HepG2 (cell line): ENCODE measurements around the gene GJD4. TPM values are rescaled to one million over a fixed set of nuclear protein-coding genes. Genes with fewer than 3 reads are reported as not detected.

Source experiments
- ATAC-seq: fragments of 200-7000 bp; cut with Tn5 transposase; 3 replicates; pipeline ENCODE4 v1.9.1; 2020; ENCODE audit warnings: mild to moderate bottlenecking, moderate library complexity
- BruUV-seq: library from RNA; stranded (reverse); fragments of 400-500 nt; replicated peaks from 2 replicates; lab custom pipeline; 2021; lab: Mats Ljungman, UMichigan
- CTCF ChIA-PET: fragments of 300-600 bp; formaldehyde crosslinking; extraction: SDS; loops from one replicate; lab custom pipeline; 2021; ENCODE audit warnings: low total read pairs, inconsistent platforms, low intra/inter-chr PET ratio; lab: Yijun Ruan, JAX
- POLR2A ChIA-PET: fragments of 350-600 bp; sonication (Branson Sonifier 250); formaldehyde crosslinking; loops from one replicate; lab custom pipeline; 2020; ENCODE audit warnings: antibody characterized with exemption, inconsistent platforms; lab: Yijun Ruan, JAX
- DNase-seq: peaks from one replicate; pipeline ENCODE4 v3.0.0-alpha.2; 2015; ENCODE audit warnings: low spot score
- FAIRE-seq: peaks from 3 replicates; lab custom pipeline; 2011; peaks lifted over from hg19 to GRCh38; lab: Jason Lieb, UNC
- H2AFZ ChIP-seq: one replicate; pipeline ENCODE4 v1.6.1; 2011; ENCODE audit warnings: low read length, inconsistent platforms
- H3K27ac ChIP-seq: fragments of 300-600 bp; 3 replicates; pipeline ENCODE4 v1.8.0; 2011; ENCODE audit warnings: mixed run types, mild to moderate bottlenecking, mixed read lengths, low read length, inconsistent platforms; ENCODE audit not compliant: insufficient read depth; ENCODE audit errors: extremely low read length
- H3K27me3 ChIP-seq, 2 experiments: fragments of 200-600 bp in 1 of 2; 2 replicates in 1 of 2; 3 replicates in 1 of 2; pipeline versions ENCODE4 v1.6.0 to v1.8.0; 2011; ENCODE audit warnings: low read length in 2 of 2, mild to moderate bottlenecking in 2 of 2, moderate library complexity in 2 of 2, inconsistent platforms in 1 of 2; ENCODE audit not compliant: insufficient read depth in 2 of 2, control insufficient read depth in 1 of 2
- H3K36me3 ChIP-seq, 2 experiments: fragments of 200-600 bp in 1 of 2; replicated peaks in 1 of 2; 2 replicates in 1 of 2; 3 replicates in 1 of 2; pipeline versions ENCODE4 v1.5.1 to v1.8.0; 2011; ENCODE audit warnings: low read length in 2 of 2, inconsistent platforms in 1 of 2; ENCODE audit not compliant: insufficient read depth in 2 of 2, control insufficient read depth in 1 of 2
- H3K4me1 ChIP-seq: 2 replicates; pipeline ENCODE4 v1.5.1; 2012; ENCODE audit warnings: low read length, inconsistent platforms; ENCODE audit not compliant: insufficient read depth
- H3K4me2 ChIP-seq: 2 replicates; pipeline ENCODE4 v1.6.0; 2011; ENCODE audit warnings: low read depth, low read length, inconsistent platforms
- H3K4me3 ChIP-seq, 3 experiments: fragments of 200-600 bp in 1 of 3; sonication (generic), shearing (Covaris generic) in 1 of 3; replicated peaks in 1 of 3; 2 replicates each; pipeline ENCODE4 v1.5.1; 2011 to 2016; ENCODE audit warnings: low read length in 3 of 3, inconsistent platforms in 2 of 3, low read depth in 2 of 3, mild to moderate bottlenecking in 2 of 3, control low read depth in 1 of 3, mixed read lengths in 1 of 3; ENCODE audit not compliant: insufficient read depth in 1 of 3
- H3K79me2 ChIP-seq: one replicate; pipeline ENCODE4 v1.6.1; 2011; ENCODE audit warnings: low read length, inconsistent platforms; ENCODE audit not compliant: insufficient read depth
- H3K9ac ChIP-seq: 2 replicates; pipeline ENCODE4 v1.6.0; 2011; ENCODE audit warnings: mild to moderate bottlenecking, low read depth, low read length, inconsistent platforms; ENCODE audit not compliant: insufficient read depth
- H3K9me3 ChIP-seq: 2 replicates; pipeline ENCODE4 v1.5.1; 2012; ENCODE audit warnings: mild to moderate bottlenecking, low read length
- H4K20me1 ChIP-seq: 2 replicates; pipeline ENCODE4 v1.6.0; 2011; ENCODE audit warnings: inconsistent platforms, mild to moderate bottlenecking, low read length, moderate library complexity; ENCODE audit not compliant: insufficient read depth
- MAFF ChIP-seq: IDR thresholded peaks from 2 replicates; pipeline ENCODE4 v1.6.1; 2011; ENCODE audit warnings: low read depth, low read length, improper control_type of control experiment
- MAFK ChIP-seq, 2 experiments: IDR thresholded peaks in 1 of 2; conservative IDR thresholded peaks in 1 of 2; 2 replicates each; pipeline ENCODE4 v1.6.1; 2011; ENCODE audit warnings: improper control_type of control experiment in 2 of 2, low read length in 2 of 2
- TBP ChIP-seq: sonication (generic); formaldehyde crosslinking; IDR thresholded peaks from 2 replicates; pipeline ENCODE4 v1.5.0; 2020; ENCODE audit warnings: missing genetic modification reagents
- WGBS: methylation state at CpG from one replicate; pipeline ENCODE4 v1.1.6; 2017; ENCODE audit warnings: low lambda C conversion rate; 5-methylcytosine and 5-hydroxymethylcytosine counted together
- in situ Hi-C: cut with HindIII; loops from 2 replicates; pipeline ENCODE4 v1.10.0; 2017; ENCODE audit warnings: low pct_unique_long_range_greater_than_20kb; ENCODE audit not compliant: extremely low pct_ligation_motif_present
- intact Hi-C: fragments of 100-400 bp; cut with micrococcal nuclease; formaldehyde crosslinking; loops from one replicate; pipeline ENCODE4 v1.10.0; 2022; ENCODE audit not compliant: unreplicated experiment
- polyA plus RNA-seq, 8 experiments: library from polyadenylated mRNA; depleted of rRNA in 3 of 8; stranded (reverse) in 7 of 8; unstranded in 1 of 8; fragments of >200 nt; fragmentation: Illumina TruSeq in 4 of 8; extraction: Trizol in 4 of 8; gene quantifications; 2 replicates each; pipeline versions ENCODE4 v1.2.1 to v1.2.3, GENCODE V29; 2011 to 2016; ENCODE audit warnings: low read depth in 4 of 8, missing spikeins in 1 of 8, mixed read lengths in 1 of 8; ENCODE audit not compliant: insufficient read depth in 1 of 8
- total RNA-seq, 5 experiments: library from RNA; depleted of rRNA; stranded (reverse); fragments of >200 nt; fragmentation: Illumina TruSeq; extraction: Trizol; gene quantifications; 2 replicates each; pipeline ENCODE4 v1.2.3, GENCODE V29; 2016; ENCODE audit warnings: low read depth in 1 of 5
- TF ChIP-seq, protein P1 (sequence below), 2 experiments: fragments of 450-650 bp in 1 of 2; sonication (generic) in 1 of 2; formaldehyde crosslinking in 1 of 2; IDR thresholded peaks; 2 replicates each; pipeline versions ENCODE4 v1.6.1 to v1.8.0; 2016 to 2022; ENCODE audit warnings: antibody characterized with exemption in 1 of 2, mild to moderate bottlenecking in 1 of 2, missing genetic modification reagents in 1 of 2
- TF ChIP-seq, protein P2 (sequence below): sonication (generic); formaldehyde crosslinking; IDR thresholded peaks from 2 replicates; pipeline ENCODE4 v1.4.0; 2020; ENCODE audit warnings: missing genetic modification reagents, borderline replicate concordance

The GJD4 gene
- total and polyA plus RNA-seq, 2 of the 13 experiments (the other 11 are each of a cell fraction or from before 2014, with no cell fraction given), result not detected

DNA sequence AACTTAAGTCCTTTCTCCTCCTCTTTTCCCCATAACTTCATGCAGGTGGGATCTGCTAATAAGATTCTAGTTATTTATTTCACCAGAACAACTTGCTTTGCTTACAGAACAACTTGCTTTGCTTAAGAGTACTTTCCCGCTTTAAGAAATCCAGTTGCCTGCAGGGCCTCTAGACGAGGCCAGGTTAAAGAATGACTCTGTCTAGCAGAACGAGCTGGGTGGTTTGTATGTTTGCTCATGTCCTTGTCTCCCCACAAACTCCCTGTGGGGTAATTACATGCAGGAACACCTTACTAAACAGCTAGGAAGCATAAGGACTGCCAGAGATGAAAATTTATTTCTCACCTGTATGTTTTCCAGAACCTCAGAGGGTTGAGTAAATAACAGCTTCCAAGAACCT lies 45.8 kb downstream of the GJD4 start (continued):
- TF ChIP-seq, protein P1, sequence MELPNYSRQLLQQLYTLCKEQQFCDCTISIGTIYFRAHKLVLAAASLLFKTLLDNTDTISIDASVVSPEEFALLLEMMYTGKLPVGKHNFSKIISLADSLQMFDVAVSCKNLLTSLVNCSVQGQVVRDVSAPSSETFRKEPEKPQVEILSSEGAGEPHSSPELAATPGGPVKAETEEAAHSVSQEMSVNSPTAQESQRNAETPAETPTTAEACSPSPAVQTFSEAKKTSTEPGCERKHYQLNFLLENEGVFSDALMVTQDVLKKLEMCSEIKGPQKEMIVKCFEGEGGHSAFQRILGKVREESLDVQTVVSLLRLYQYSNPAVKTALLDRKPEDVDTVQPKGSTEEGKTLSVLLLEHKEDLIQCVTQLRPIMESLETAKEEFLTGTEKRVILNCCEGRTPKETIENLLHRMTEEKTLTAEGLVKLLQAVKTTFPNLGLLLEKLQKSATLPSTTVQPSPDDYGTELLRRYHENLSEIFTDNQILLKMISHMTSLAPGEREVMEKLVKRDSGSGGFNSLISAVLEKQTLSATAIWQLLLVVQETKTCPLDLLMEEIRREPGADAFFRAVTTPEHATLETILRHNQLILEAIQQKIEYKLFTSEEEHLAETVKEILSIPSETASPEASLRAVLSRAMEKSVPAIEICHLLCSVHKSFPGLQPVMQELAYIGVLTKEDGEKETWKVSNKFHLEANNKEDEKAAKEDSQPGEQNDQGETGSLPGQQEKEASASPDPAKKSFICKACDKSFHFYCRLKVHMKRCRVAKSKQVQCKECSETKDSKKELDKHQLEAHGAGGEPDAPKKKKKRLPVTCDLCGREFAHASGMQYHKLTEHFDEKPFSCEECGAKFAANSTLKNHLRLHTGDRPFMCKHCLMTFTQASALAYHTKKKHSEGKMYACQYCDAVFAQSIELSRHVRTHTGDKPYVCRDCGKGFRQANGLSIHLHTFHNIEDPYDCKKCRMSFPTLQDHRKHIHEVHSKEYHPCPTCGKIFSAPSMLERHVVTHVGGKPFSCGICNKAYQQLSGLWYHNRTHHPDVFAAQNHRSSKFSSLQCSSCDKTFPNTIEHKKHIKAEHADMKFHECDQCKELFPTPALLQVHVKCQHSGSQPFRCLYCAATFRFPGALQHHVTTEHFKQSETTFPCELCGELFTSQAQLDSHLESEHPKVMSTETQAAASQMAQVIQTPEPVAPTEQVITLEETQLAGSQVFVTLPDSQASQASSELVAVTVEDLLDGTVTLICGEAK (IDR thresholded peaks at IDR 0.05), result no peak
- TF ChIP-seq, protein P1 (CRISPR knock-in tag; IDR thresholded peaks at IDR 0.05), result no peak
- TF ChIP-seq TBP (CRISPR knock-in tag), result no peak

DNA sequence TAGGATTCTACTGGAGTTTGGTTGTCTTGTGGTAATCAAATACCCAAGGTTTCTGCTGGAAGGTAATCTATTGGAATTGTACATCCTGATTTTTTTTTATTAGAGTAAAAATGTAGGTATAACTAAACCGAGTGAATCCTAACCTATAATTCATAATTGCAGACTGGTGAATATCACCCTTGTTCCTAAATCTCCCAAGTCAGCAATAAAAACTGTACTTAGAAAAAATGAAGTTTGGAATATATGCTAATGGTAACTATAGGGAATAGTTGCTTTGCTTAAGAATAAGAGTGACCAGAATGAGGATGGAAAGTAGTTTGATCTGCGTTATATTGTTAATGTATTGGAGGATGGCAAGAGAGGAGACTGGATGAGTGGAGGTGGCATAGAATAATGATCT lies 47.7 kb downstream of the GJD4 start:
- ATAC-seq, result no peak
- Histone ChIP-seq H4K20me1 (no peaks in the 10 kb centered on the region), H3K9ac (no peak overlapping the region), H3K4me1 (no peaks in the 10 kb centered on the region), H3K4me2 (no peak overlapping the region), H3K27ac (no peak overlapping the region), H3K27me3 (no peaks in the 10 kb centered on the region), H3K36me3 (no peaks in the 10 kb centered on the region), H2AFZ (no peak overlapping the region), H3K4me3 (no peak overlapping the region), H3K9me3 (no peaks in the 10 kb centered on the region), H3K79me2 (no peaks in the 10 kb centered on the region)
- ChIA-PET CTCF (no interaction called here), POLR2A (no interaction called here)
- in situ Hi-C loops, result no loop called here
- no TSS peak for BruUV-seq
- TF ChIP-seq, protein P2, sequence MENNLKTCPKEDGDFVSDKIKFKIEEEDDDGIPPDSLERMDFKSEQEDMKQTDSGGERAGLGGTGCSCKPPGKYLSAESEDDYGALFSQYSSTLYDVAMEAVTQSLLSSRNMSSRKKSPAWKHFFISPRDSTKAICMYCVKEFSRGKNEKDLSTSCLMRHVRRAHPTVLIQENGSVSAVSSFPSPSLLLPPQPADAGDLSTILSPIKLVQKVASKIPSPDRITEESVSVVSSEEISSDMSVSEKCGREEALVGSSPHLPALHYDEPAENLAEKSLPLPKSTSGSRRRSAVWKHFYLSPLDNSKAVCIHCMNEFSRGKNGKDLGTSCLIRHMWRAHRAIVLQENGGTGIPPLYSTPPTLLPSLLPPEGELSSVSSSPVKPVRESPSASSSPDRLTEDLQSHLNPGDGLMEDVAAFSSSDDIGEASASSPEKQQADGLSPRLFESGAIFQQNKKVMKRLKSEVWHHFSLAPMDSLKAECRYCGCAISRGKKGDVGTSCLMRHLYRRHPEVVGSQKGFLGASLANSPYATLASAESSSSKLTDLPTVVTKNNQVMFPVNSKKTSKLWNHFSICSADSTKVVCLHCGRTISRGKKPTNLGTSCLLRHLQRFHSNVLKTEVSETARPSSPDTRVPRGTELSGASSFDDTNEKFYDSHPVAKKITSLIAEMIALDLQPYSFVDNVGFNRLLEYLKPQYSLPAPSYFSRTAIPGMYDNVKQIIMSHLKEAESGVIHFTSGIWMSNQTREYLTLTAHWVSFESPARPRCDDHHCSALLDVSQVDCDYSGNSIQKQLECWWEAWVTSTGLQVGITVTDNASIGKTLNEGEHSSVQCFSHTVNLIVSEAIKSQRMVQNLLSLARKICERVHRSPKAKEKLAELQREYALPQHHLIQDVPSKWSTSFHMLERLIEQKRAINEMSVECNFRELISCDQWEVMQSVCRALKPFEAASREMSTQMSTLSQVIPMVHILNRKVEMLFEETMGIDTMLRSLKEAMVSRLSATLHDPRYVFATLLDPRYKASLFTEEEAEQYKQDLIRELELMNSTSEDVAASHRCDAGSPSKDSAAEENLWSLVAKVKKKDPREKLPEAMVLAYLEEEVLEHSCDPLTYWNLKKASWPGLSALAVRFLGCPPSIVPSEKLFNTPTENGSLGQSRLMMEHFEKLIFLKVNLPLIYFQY (CRISPR knock-in tag), result no peak
- TF ChIP-seq MAFF (peak; percentile 68), MAFK (conservative IDR thresholded peaks at IDR 0.05 in 1 of 2, IDR thresholded peaks at IDR 0.05 in 1 of 2; ENCODE audit: low read length in 2 of 2) (peak; percentile 56 to 76; a peak in 3 of 4 replicates)
- intact Hi-C loops, result no loop called here
- FAIRE-seq, result no peak
- no peak for DNase-seq
- 3% methylated on average over 2 of the region's 2 CpGs for WGBS
